ENCODE measurements around the gene HYCC1. TPM values are rescaled to one million over a fixed set of nuclear protein-coding genes. Genes with fewer than 3 reads are reported as not detected.

HYCC1 gene
- total RNA-seq, 2 experiments from 2014 or later, result 24.8 to 27.9 TPM

- no peak overlapping the region for H3K27ac Mint-ChIP-seq
- H3K4me3 Mint-ChIP-seq, result no peak overlapping the region
- H3K4me1 Mint-ChIP-seq, result peaks cover 28% of the 10 kb centered on the region
- no peak for DNase-seq
- peaks cover 1% of the 10 kb centered on the region for H3K36me3 Mint-ChIP-seq
- peaks cover 4% of the 10 kb centered on the region for H3K9me3 Mint-ChIP-seq
- H3K27me3 Mint-ChIP-seq, result peaks cover 13% of the 10 kb centered on the region
Measured at GRCh38 chr7:23022851-23023250, 8.9 kb upstream of the HYCC1 start.

GRCh38 chr7:23022258-23022769 lies 8.4 kb upstream of the HYCC1 start:
- Mint-ChIP-seq H3K4me1 (peaks cover 28% of the 10 kb centered on the region), H3K9me3 (peaks cover 4% of the 10 kb centered on the region), H3K36me3 (peaks cover 1% of the 10 kb centered on the region), H3K27ac (no peak overlapping the region), H3K27me3 (peaks cover 13% of the 10 kb centered on the region), H3K4me3 (no peak overlapping the region)
- DNase-seq, result no peak

DNA sequence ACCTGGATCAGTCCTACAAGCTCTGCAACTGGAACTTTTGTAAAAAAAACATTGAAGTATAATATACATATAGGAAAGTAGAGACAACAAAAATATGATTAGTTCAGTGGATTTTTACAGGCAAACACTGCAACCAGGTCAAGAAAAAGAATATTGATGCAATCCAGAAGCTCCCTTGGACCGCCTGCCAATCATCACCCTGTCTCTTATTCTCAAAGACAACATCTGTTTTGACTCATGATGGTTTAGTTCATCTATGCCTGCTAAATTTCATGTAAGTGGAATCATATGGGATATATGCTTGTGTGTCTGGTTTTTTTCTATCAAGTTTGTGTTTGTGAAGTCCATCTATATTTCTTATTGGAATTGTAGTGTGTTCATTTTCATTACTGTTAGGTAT lies 7.7 kb upstream of the HYCC1 start:
- H3K27ac Mint-ChIP-seq, result peak overlapping the region; percentile 93

DNA sequence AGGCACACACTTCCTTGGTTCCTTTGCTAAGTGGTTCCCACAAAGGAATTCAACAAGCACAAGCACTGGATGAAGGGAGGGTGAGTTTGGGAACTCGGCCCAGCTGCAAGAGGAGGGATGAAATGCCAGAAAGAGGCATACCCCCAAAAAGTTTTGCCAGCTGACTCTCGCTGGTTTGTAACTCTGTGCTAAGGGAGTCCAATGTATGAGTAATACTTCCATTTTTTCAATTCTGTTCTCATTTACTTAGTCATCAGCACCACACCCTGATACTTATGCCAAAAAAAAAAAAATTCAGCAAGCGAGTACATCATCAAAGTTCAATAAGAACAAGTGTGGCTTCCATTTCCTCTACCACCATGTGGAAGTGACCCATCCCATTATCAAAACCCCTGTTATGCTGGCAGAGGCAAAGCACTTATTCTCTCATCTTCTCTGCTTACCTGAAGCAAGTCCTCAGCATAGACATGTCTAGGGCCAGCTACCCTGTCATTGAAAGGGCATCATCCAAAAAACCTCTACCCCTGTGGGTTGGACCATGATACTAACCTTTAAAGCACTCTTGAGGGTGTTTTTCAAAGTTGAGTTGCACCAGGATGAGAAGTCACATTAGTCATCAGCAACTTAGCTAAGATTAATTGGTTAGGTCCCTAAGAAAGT lies 6.9 kb upstream of the HYCC1 start:
- peaks cover 34% of the 10 kb centered on the region for H3K4me1 Mint-ChIP-seq
- H3K27me3 Mint-ChIP-seq, result peaks cover 9% of the 10 kb centered on the region
- DNase-seq, result peak; percentile 29
- H3K27ac Mint-ChIP-seq, result peak overlapping the region; percentile 93
- peaks cover 4% of the 10 kb centered on the region for H3K9me3 Mint-ChIP-seq
- H3K4me3 Mint-ChIP-seq, result no peak overlapping the region
- peaks cover 1% of the 10 kb centered on the region for H3K36me3 Mint-ChIP-seq

More for the DNA sequence above, 7.7 kb upstream of the HYCC1 start:
- DNase-seq, result no peak
- Mint-ChIP-seq H3K36me3 (peaks cover 1% of the 10 kb centered on the region), H3K4me3 (no peak overlapping the region), H3K4me1 (peaks cover 32% of the 10 kb centered on the region), H3K9me3 (peaks cover 4% of the 10 kb centered on the region), H3K27me3 (peaks cover 9% of the 10 kb centered on the region)

DNA sequence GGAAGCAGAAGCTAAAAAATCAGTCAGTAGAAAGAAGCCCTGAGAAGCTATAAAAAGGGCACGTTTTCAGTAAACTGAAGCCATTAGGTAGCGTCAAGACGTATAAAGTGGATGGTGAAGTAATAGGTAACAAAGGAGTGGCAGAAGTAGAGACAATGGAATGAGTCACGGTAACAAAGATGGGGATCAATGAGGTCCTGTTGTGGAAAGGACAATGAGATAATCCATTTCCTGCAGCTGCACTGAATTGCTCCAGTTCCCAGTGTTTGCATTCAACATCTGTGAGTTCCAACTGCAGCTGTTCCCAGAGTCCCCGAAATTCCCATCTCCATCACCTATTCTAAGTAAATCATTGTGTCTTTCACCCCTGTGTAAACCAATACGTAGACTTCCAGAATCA lies 4.8 kb upstream of the HYCC1 start:
- H3K9me3 Mint-ChIP-seq, result peaks cover 4% of the 10 kb centered on the region
- no peak for DNase-seq
- no peak overlapping the region for H3K4me3 Mint-ChIP-seq
- peaks cover 1% of the 10 kb centered on the region for H3K36me3 Mint-ChIP-seq
- H3K4me1 Mint-ChIP-seq, result peaks cover 41% of the 10 kb centered on the region
- peaks cover 6% of the 10 kb centered on the region for H3K27me3 Mint-ChIP-seq
- no peak overlapping the region for H3K27ac Mint-ChIP-seq

DNA sequence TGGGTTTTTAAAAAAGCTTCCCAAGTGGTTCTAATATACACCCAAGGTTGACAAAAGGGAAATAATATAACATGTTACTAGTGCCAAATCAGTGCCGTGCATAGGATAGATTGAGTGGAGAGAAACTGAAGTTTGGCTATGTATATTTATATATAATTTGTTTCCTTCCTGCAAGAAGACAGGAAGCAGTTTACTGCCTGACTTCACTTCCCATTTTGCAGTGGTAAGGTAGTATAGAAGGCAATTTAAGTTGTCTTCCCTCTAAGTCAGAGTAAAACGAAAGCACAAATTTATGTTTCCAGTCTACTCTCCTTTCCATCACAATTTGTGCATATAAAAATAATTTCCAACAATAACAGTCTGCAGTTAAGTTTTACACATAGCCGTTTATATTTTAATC lies 3.4 kb upstream of the HYCC1 start:
- no peak overlapping the region for H3K4me3 Mint-ChIP-seq
- H3K9me3 Mint-ChIP-seq, result peaks cover 4% of the 10 kb centered on the region
- H3K36me3 Mint-ChIP-seq, result peaks cover 1% of the 10 kb centered on the region
- peaks cover 38% of the 10 kb centered on the region for H3K4me1 Mint-ChIP-seq
- H3K27me3 Mint-ChIP-seq, result peaks cover 6% of the 10 kb centered on the region
- DNase-seq, result no peak
- no peak overlapping the region for H3K27ac Mint-ChIP-seq

DNA sequence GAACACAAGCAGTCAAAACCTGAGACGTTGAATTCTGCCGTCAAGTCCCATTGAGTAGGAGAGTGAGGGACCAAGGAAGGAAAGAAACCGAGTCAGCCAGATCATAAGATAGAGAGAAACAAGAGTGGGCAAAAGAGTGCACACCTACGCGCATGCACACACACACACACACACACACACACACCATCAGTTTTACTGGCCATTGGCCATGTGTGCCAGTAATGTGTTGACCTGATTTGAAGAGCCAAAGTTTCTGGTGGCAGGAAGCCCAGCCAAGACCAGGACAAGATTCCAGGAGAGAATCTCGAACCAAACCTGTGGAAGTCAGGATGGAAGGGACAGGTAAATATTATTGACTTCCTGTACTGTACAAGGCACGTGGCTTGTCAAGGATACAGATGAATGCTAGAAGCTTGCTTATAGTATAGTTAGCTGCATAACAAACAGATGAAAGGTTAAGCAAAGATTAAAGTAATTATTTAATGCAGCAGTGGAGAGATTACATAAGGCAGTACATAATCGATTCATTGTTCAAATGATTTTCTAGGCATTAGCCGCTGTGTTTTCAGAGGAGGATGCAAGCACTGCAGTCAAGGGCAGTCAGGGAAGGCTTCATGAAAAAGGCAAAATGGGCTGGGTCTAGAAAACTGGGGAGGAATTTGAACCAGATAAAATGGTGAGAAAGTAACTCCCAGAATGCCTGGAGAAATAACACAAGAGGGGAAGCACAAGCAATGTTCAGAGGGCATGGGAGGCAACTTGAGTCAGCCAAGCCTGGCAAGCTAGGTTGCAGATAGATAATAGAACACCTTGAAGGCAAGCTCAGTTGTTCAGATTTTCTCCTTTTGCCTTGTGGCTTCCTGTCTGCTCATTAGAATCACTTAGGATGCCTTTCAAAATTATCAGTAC lies 2.7 kb upstream of the HYCC1 start:
- no peak for DNase-seq
- peaks cover 1% of the 10 kb centered on the region for H3K36me3 Mint-ChIP-seq
- H3K27ac Mint-ChIP-seq, result no peak overlapping the region
- H3K4me3 Mint-ChIP-seq, result no peak overlapping the region
- H3K27me3 Mint-ChIP-seq, result peaks cover 6% of the 10 kb centered on the region
- H3K9me3 Mint-ChIP-seq, result peaks cover under 1% of the 10 kb centered on the region
- peaks cover 31% of the 10 kb centered on the region for H3K4me1 Mint-ChIP-seq

DNA sequence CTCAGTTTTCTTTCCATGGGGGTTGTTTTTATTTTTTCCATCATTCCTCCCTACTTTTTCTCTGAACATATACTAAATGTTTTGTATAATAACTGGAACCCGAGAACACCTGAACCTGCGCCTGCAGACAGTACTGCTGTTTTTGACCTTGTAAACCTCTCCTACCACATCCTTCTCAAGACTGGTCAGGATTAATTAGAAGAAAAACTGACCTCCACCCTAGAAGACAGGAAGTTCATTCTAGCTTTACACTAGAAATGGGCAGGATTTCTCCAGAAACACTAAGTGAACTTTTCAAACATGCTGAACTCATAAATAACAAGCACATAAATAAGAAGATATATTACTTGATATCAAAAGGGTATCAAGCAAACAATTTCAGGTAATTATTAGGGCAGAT lies 751 bp upstream of the HYCC1 start:
- H3K36me3 Mint-ChIP-seq, result no peaks in the 10 kb centered on the region
- DNase-seq, result no peak
- H3K4me3 Mint-ChIP-seq, result no peak overlapping the region
- H3K27me3 Mint-ChIP-seq, result peaks cover 6% of the 10 kb centered on the region
- peak overlapping the region; percentile 80 for H3K27ac Mint-ChIP-seq
- no peaks in the 10 kb centered on the region for H3K9me3 Mint-ChIP-seq
- peaks cover 16% of the 10 kb centered on the region for H3K4me1 Mint-ChIP-seq

GRCh38 chr7:23012908-23013714 lies 819 bp downstream of the HYCC1 start:
- H3K36me3 Mint-ChIP-seq, result no peaks in the 10 kb centered on the region
- no peaks in the 10 kb centered on the region for H3K9me3 Mint-ChIP-seq
- no peak for DNase-seq
- H3K4me3 Mint-ChIP-seq, result no peak overlapping the region
- peaks cover 6% of the 10 kb centered on the region for H3K27me3 Mint-ChIP-seq
- H3K27ac Mint-ChIP-seq, result no peak overlapping the region
- H3K4me1 Mint-ChIP-seq, result peaks cover 19% of the 10 kb centered on the region

- no peaks in the 10 kb centered on the region for H3K9me3 Mint-ChIP-seq
- H3K27ac Mint-ChIP-seq, result no peak overlapping the region
- no peak for DNase-seq
- peaks cover 19% of the 10 kb centered on the region for H3K4me1 Mint-ChIP-seq
- peaks cover 6% of the 10 kb centered on the region for H3K27me3 Mint-ChIP-seq
- no peaks in the 10 kb centered on the region for H3K36me3 Mint-ChIP-seq
- no peak overlapping the region for H3K4me3 Mint-ChIP-seq
Measured at GRCh38 chr7:23012186-23012585, 1.7 kb downstream of the HYCC1 start.

DNA sequence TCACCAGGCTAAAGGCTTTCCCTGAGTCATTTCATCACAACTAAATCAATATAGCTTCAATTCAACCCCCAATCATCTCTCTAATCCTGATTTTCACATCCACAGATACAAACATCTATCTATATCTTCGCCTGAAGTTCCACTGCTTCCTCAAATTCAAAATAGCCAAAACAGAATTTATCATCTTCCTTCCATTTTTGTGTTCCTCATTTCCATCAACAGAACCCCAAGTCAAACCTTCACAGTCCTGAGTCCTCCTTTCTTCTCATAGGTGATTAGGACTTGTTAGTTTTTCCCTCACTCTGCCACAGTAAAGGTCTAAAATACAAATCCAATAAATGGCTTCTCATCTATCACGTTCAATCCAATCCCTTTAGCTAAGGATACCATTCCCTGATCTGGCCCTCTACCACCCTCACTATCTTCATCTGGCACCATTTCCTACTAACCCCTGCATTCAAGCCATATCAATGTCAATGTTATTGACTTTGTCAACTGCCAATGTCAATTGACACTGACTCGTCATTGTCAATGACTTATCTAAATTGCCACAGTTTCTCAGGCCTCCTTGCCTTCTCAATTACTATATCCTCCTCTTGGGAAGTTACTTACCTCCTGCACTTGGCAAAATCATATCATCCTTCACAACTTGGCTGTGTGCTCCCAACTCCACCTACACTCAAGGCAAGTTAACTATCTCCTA lies 2.6 kb downstream of the HYCC1 start:
- Mint-ChIP-seq H3K4me3 (no peak overlapping the region), H3K9me3 (no peaks in the 10 kb centered on the region), H3K4me1 (peaks cover 14% of the 10 kb centered on the region), H3K27me3 (peaks cover 5% of the 10 kb centered on the region), H3K27ac (no peak overlapping the region), H3K36me3 (no peaks in the 10 kb centered on the region)
- no peak for DNase-seq

- Mint-ChIP-seq H3K9me3 (no peaks in the 10 kb centered on the region), H3K4me1 (peaks cover 9% of the 10 kb centered on the region), H3K27ac (no peak overlapping the region), H3K27me3 (no peaks in the 10 kb centered on the region), H3K4me3 (no peak overlapping the region), H3K36me3 (no peaks in the 10 kb centered on the region)
- no peak for DNase-seq
Measured at GRCh38 chr7:23009303-23009702, 4.6 kb downstream of the HYCC1 start.

- Mint-ChIP-seq H3K36me3 (no peaks in the 10 kb centered on the region), H3K4me3 (no peak overlapping the region), H3K27me3 (no peaks in the 10 kb centered on the region), H3K27ac (no peak overlapping the region), H3K9me3 (no peaks in the 10 kb centered on the region), H3K4me1 (peaks cover 22% of the 10 kb centered on the region)
- no peak for DNase-seq
Measured at GRCh38 chr7:23004247-23004520, 9.7 kb downstream of the HYCC1 start.

DNA sequence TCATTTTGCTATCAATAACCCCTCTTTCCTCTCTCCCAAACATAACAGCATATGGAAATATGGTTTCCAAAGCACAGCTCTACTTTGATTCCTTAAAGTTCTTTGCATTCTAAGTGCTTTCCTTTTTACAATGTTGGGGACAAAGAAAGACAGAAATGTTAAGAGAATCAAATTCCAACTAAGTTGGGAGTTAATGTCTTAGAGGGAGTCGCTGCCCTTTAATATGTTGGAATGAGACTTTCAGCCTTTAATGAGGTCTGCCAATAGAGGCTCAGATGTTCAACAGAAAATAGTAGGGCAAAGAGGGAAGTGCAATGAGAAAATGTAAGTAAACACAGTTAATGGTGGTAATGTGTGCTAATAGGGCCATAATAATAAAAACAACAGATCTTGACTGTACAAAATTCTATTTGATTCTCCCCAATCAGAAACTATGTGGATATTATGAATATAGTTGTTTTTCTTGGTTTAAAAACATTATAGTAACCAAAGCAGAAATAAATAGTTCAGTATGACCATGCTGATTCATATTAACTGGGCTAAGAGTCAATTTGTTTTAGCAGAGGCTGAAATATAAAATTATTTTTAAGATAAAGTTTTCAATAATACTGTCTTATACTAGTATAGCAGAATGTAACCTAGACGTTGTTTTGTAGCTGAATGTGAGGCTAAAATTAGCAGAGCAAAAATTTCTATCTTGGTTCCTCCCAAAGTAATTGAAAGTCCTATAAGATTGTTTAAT lies 10.3 kb downstream of the HYCC1 start:
- H3K9me3 Mint-ChIP-seq, result no peaks in the 10 kb centered on the region
- no peak overlapping the region for H3K27ac Mint-ChIP-seq

More for the DNA sequence above, 10.3 kb downstream of the HYCC1 start:
- peaks cover 1% of the 10 kb centered on the region for H3K36me3 Mint-ChIP-seq
- H3K4me1 Mint-ChIP-seq, result peaks cover 22% of the 10 kb centered on the region
- no peaks in the 10 kb centered on the region for H3K27me3 Mint-ChIP-seq
- DNase-seq, result no peak
- no peak overlapping the region for H3K4me3 Mint-ChIP-seq

Data from activated naive CD8-positive, alpha-beta T cell treated with anti-CD3 and anti-CD28 coated beads for 36 hours (primary cell).